HepG2 (cell line): ENCODE results near the gene MAP2K7. TPM values are rescaled to one million over a fixed set of nuclear protein-coding genes. Genes with fewer than 3 reads are reported as not detected.

Source experiments
- ARID5B ChIP-seq: IDR thresholded peaks from 2 replicates; pipeline ENCODE4 v1.4.0; 2020; ENCODE audit warnings: mild to moderate bottlenecking, missing genetic modification reagents
- FOXA1 ChIP-seq, 2 experiments: fragments of 450-650 bp in 1 of 2; sonication (generic) in 1 of 2; formaldehyde crosslinking in 1 of 2; IDR thresholded peaks; 2 replicates each; pipeline versions ENCODE4 v1.4.0 to v1.6.1; 2016 to 2020; ENCODE audit warnings: missing genetic modification reagents in 1 of 2
- GTF2F1 ChIP-seq: fragments of 150-350 bp; IDR thresholded peaks from 2 replicates; pipeline ENCODE4 v1.6.1; 2014; ENCODE audit warnings: low read length
- MTA3 ChIP-seq: sonication (generic); formaldehyde crosslinking; IDR thresholded peaks from 2 replicates; pipeline ENCODE4 v1.4.0; 2020; ENCODE audit warnings: missing genetic modification reagents
- NFATC3 ChIP-seq: sonication (generic); formaldehyde crosslinking; IDR thresholded peaks from 2 replicates; pipeline ENCODE4 v1.5.1; 2020; ENCODE audit warnings: mild to moderate bottlenecking, missing genetic modification reagents
- RARG ChIP-seq: sonication (generic); formaldehyde crosslinking; IDR thresholded peaks from 2 replicates; pipeline ENCODE4 v1.4.0; 2020; ENCODE audit warnings: low read depth, mild to moderate bottlenecking, missing genetic modification reagents
- SNAPC2 ChIP-seq: sonication (generic); formaldehyde crosslinking; IDR thresholded peaks from 2 replicates; pipeline ENCODE4 v1.8.1; 2022; ENCODE audit warnings: mild to moderate bottlenecking, missing genetic modification reagents
- STAT6 ChIP-seq: sonication (generic); formaldehyde crosslinking; IDR thresholded peaks from 2 replicates; pipeline ENCODE4 v1.4.0; 2020; ENCODE audit warnings: missing genetic modification reagents, mild to moderate bottlenecking, borderline replicate concordance
- TFAP4 ChIP-seq: sonication (generic); IDR thresholded peaks from 2 replicates; pipeline ENCODE4 v1.6.1; 2016; ENCODE audit warnings: low read depth, borderline replicate concordance
- U2AF2 ChIP-seq: fragments of 200-400 bp; formaldehyde crosslinking; IDR thresholded peaks from 2 replicates; pipeline ENCODE4 v1.6.1; 2017; ENCODE audit warnings: low read depth, mild to moderate bottlenecking, low read length
- ZHX1 ChIP-seq: sonication (generic); formaldehyde crosslinking; IDR thresholded peaks from 2 replicates; pipeline ENCODE4 v1.8.1; 2022; ENCODE audit warnings: low read depth, mild to moderate bottlenecking, missing genetic modification reagents
- ZNF296 ChIP-seq: sonication (generic); formaldehyde crosslinking; conservative IDR thresholded peaks from 2 replicates; pipeline ENCODE4 v1.5.0; 2020; ENCODE audit warnings: mild to moderate bottlenecking, missing genetic modification reagents
- ZNF33B ChIP-seq: sonication (generic); formaldehyde crosslinking; IDR thresholded peaks from 2 replicates; pipeline ENCODE4 v1.5.1; 2020; ENCODE audit warnings: mild to moderate bottlenecking, missing genetic modification reagents
- ZNF512 ChIP-seq: sonication (generic); formaldehyde crosslinking; IDR thresholded peaks from 2 replicates; pipeline ENCODE4 v1.4.0; 2020; ENCODE audit warnings: mild to moderate bottlenecking, missing genetic modification reagents
- ZNF577 ChIP-seq: sonication (generic); formaldehyde crosslinking; IDR thresholded peaks from 2 replicates; pipeline ENCODE4 v1.4.0; 2020; ENCODE audit warnings: mild to moderate bottlenecking, low read depth, missing genetic modification reagents, borderline replicate concordance
- ZNF781 ChIP-seq: sonication (generic); formaldehyde crosslinking; IDR thresholded peaks from 2 replicates; pipeline ENCODE4 v1.5.1; 2020; ENCODE audit warnings: borderline replicate concordance, mild to moderate bottlenecking, missing genetic modification reagents; ENCODE audit errors: not compliant biosample characterization
- polyA plus RNA-seq, 8 experiments: library from polyadenylated mRNA; depleted of rRNA in 3 of 8; stranded (reverse) in 7 of 8; unstranded in 1 of 8; fragments of >200 nt; fragmentation: Illumina TruSeq in 4 of 8; extraction: Trizol in 4 of 8; gene quantifications; 2 replicates each; pipeline versions ENCODE4 v1.2.1 to v1.2.3, GENCODE V29; 2011 to 2016; ENCODE audit warnings: low read depth in 4 of 8, missing spikeins in 1 of 8, mixed read lengths in 1 of 8; ENCODE audit not compliant: insufficient read depth in 1 of 8
- total RNA-seq, 5 experiments: library from RNA; depleted of rRNA; stranded (reverse); fragments of >200 nt; fragmentation: Illumina TruSeq; extraction: Trizol; gene quantifications; 2 replicates each; pipeline ENCODE4 v1.2.3, GENCODE V29; 2016; ENCODE audit warnings: low read depth in 1 of 5

MAP2K7 gene
- total and polyA plus RNA-seq, 2 of the 13 experiments (the other 11 are each of a cell fraction or from before 2014, with no cell fraction given), result 9.0 to 10.8 TPM

GRCh38 chr19:7918615-7919421, 15.1 kb downstream of the MAP2K7 start (continued):
- 0 out of 2 replicates have a peak, but pooled peaks have one; percentile 34 for TF ChIP-seq ARID5B (CRISPR knock-in tag)
- TF ChIP-seq FOXA1 (IDR thresholded peaks at IDR 0.05), result no peak
- peak; percentile 14; the same call in 1 of the 2 replicates for TF ChIP-seq FOXA1 (CRISPR knock-in tag; IDR thresholded peaks at IDR 0.05)
- TF ChIP-seq ZNF577 (CRISPR knock-in tag), result no peak
- peak; percentile 36 for TF ChIP-seq ZNF781 (CRISPR knock-in tag)
- no peak for TF ChIP-seq STAT6 (CRISPR knock-in tag)
- no peak for TF ChIP-seq NFATC3 (CRISPR knock-in tag)
- TF ChIP-seq U2AF2, result no peak
- TF ChIP-seq ZNF296 (CRISPR knock-in tag), result no peak
- TF ChIP-seq ZNF33B (CRISPR knock-in tag), result no peak
- TF ChIP-seq SNAPC2 (CRISPR knock-in tag), result no peak
- peak; percentile 36; the same call in 1 of the 2 replicates for TF ChIP-seq TFAP4
- TF ChIP-seq ZHX1 (CRISPR knock-in tag), result peak; percentile 69; the same call in 1 of the 2 replicates
- no peak for TF ChIP-seq RARG (CRISPR knock-in tag)
- no peak for TF ChIP-seq ZNF512
- TF ChIP-seq MTA3 (CRISPR knock-in tag), result no peak
- TF ChIP-seq GTF2F1, result no peak
